HepG2 (cell line): ENCODE data around the gene GIPC3. TPM values are rescaled to one million over a fixed set of nuclear protein-coding genes. Genes with fewer than 3 reads are reported as not detected.

Experiments
- ATAC-seq: fragments of 200-7000 bp; cut with Tn5 transposase; 3 replicates; pipeline ENCODE4 v1.9.1; 2020; ENCODE audit warnings: mild to moderate bottlenecking, moderate library complexity
- BruUV-seq: library from RNA; stranded (reverse); fragments of 400-500 nt; replicated peaks from 2 replicates; lab custom pipeline; 2021; lab: Mats Ljungman, UMichigan
- CTCF ChIA-PET: fragments of 300-600 bp; formaldehyde crosslinking; extraction: SDS; loops from one replicate; lab custom pipeline; 2021; ENCODE audit warnings: low total read pairs, inconsistent platforms, low intra/inter-chr PET ratio; lab: Yijun Ruan, JAX
- POLR2A ChIA-PET: fragments of 350-600 bp; sonication (Branson Sonifier 250); formaldehyde crosslinking; loops from one replicate; lab custom pipeline; 2020; ENCODE audit warnings: antibody characterized with exemption, inconsistent platforms; lab: Yijun Ruan, JAX
- DNase-seq: peaks from one replicate; pipeline ENCODE4 v3.0.0-alpha.2; 2015; ENCODE audit warnings: low spot score
- FAIRE-seq: peaks from 3 replicates; lab custom pipeline; 2011; peaks lifted over from hg19 to GRCh38; lab: Jason Lieb, UNC
- H2AFZ ChIP-seq: one replicate; pipeline ENCODE4 v1.6.1; 2011; ENCODE audit warnings: low read length, inconsistent platforms
- H3K27ac ChIP-seq: fragments of 300-600 bp; 3 replicates; pipeline ENCODE4 v1.8.0; 2011; ENCODE audit warnings: mixed run types, mild to moderate bottlenecking, mixed read lengths, low read length, inconsistent platforms; ENCODE audit not compliant: insufficient read depth; ENCODE audit errors: extremely low read length
- H3K27me3 ChIP-seq, 2 experiments: fragments of 200-600 bp in 1 of 2; 2 replicates in 1 of 2; 3 replicates in 1 of 2; pipeline versions ENCODE4 v1.6.0 to v1.8.0; 2011; ENCODE audit warnings: low read length in 2 of 2, mild to moderate bottlenecking in 2 of 2, moderate library complexity in 2 of 2, inconsistent platforms in 1 of 2; ENCODE audit not compliant: insufficient read depth in 2 of 2, control insufficient read depth in 1 of 2
- H3K36me3 ChIP-seq, 2 experiments: fragments of 200-600 bp in 1 of 2; replicated peaks in 1 of 2; 2 replicates in 1 of 2; 3 replicates in 1 of 2; pipeline versions ENCODE4 v1.5.1 to v1.8.0; 2011; ENCODE audit warnings: low read length in 2 of 2, inconsistent platforms in 1 of 2; ENCODE audit not compliant: insufficient read depth in 2 of 2, control insufficient read depth in 1 of 2
- H3K4me1 ChIP-seq: 2 replicates; pipeline ENCODE4 v1.5.1; 2012; ENCODE audit warnings: low read length, inconsistent platforms; ENCODE audit not compliant: insufficient read depth
- H3K4me2 ChIP-seq: 2 replicates; pipeline ENCODE4 v1.6.0; 2011; ENCODE audit warnings: low read depth, low read length, inconsistent platforms
- H3K4me3 ChIP-seq, 3 experiments: fragments of 200-600 bp in 1 of 3; sonication (generic), shearing (Covaris generic) in 1 of 3; replicated peaks in 1 of 3; 2 replicates each; pipeline ENCODE4 v1.5.1; 2011 to 2016; ENCODE audit warnings: low read length in 3 of 3, inconsistent platforms in 2 of 3, low read depth in 2 of 3, mild to moderate bottlenecking in 2 of 3, control low read depth in 1 of 3, mixed read lengths in 1 of 3; ENCODE audit not compliant: insufficient read depth in 1 of 3
- H3K79me2 ChIP-seq: one replicate; pipeline ENCODE4 v1.6.1; 2011; ENCODE audit warnings: low read length, inconsistent platforms; ENCODE audit not compliant: insufficient read depth
- H3K9ac ChIP-seq: 2 replicates; pipeline ENCODE4 v1.6.0; 2011; ENCODE audit warnings: mild to moderate bottlenecking, low read depth, low read length, inconsistent platforms; ENCODE audit not compliant: insufficient read depth
- H3K9me3 ChIP-seq: 2 replicates; pipeline ENCODE4 v1.5.1; 2012; ENCODE audit warnings: mild to moderate bottlenecking, low read length
- H4K20me1 ChIP-seq: 2 replicates; pipeline ENCODE4 v1.6.0; 2011; ENCODE audit warnings: inconsistent platforms, mild to moderate bottlenecking, low read length, moderate library complexity; ENCODE audit not compliant: insufficient read depth
- FOXK2 ChIP-seq: fragments of 450-650 bp; IDR thresholded peaks from 2 replicates; pipeline ENCODE4 v1.6.1; 2016
- GZF1 ChIP-seq: sonication (generic); formaldehyde crosslinking; IDR thresholded peaks from 2 replicates; pipeline ENCODE4 v1.5.1; 2020; ENCODE audit warnings: mild to moderate bottlenecking, missing genetic modification reagents
- PLRG1 ChIP-seq: fragments of 450-650 bp; conservative IDR thresholded peaks from 2 replicates; pipeline ENCODE4 v1.6.1; 2016
- POGK ChIP-seq: sonication (generic); formaldehyde crosslinking; conservative IDR thresholded peaks from 2 replicates; pipeline ENCODE4 v1.8.0; 2022; ENCODE audit warnings: mild to moderate bottlenecking, moderate library complexity, missing genetic modification reagents
- RAD21 ChIP-seq: fragments of 450-650 bp; formaldehyde crosslinking; IDR thresholded peaks from 2 replicates; pipeline ENCODE4 v1.5.0; 2020; ENCODE audit warnings: mild to moderate bottlenecking
- SMAD1 ChIP-seq: sonication (generic); formaldehyde crosslinking; IDR thresholded peaks from 2 replicates; pipeline ENCODE4 v1.4.0; 2020; ENCODE audit warnings: missing genetic modification reagents, low read depth, mild to moderate bottlenecking, borderline replicate concordance
- ZNF12 ChIP-seq: sonication (generic); formaldehyde crosslinking; IDR thresholded peaks from 2 replicates; pipeline ENCODE4 v1.5.0; 2020; ENCODE audit warnings: missing genetic modification reagents
- ZNF282 ChIP-seq: fragments of 450-650 bp; IDR thresholded peaks from 2 replicates; pipeline ENCODE4 v1.6.1; 2018; ENCODE audit not compliant: partially characterized antibody
- ZNF646 ChIP-seq: sonication (generic); formaldehyde crosslinking; IDR thresholded peaks from 2 replicates; pipeline ENCODE4 v1.9.0; 2021; ENCODE audit warnings: mild to moderate bottlenecking, missing genetic modification reagents
- WGBS: methylation state at CpG from one replicate; pipeline ENCODE4 v1.1.6; 2017; ENCODE audit warnings: low lambda C conversion rate; 5-methylcytosine and 5-hydroxymethylcytosine counted together
- in situ Hi-C: cut with HindIII; loops from 2 replicates; pipeline ENCODE4 v1.10.0; 2017; ENCODE audit warnings: low pct_unique_long_range_greater_than_20kb; ENCODE audit not compliant: extremely low pct_ligation_motif_present
- intact Hi-C: fragments of 100-400 bp; cut with micrococcal nuclease; formaldehyde crosslinking; loops from one replicate; pipeline ENCODE4 v1.10.0; 2022; ENCODE audit not compliant: unreplicated experiment
- polyA plus RNA-seq, 8 experiments: library from polyadenylated mRNA; depleted of rRNA in 3 of 8; stranded (reverse) in 7 of 8; unstranded in 1 of 8; fragments of >200 nt; fragmentation: Illumina TruSeq in 4 of 8; extraction: Trizol in 4 of 8; gene quantifications; 2 replicates each; pipeline versions ENCODE4 v1.2.1 to v1.2.3, GENCODE V29; 2011 to 2016; ENCODE audit warnings: low read depth in 4 of 8, missing spikeins in 1 of 8, mixed read lengths in 1 of 8; ENCODE audit not compliant: insufficient read depth in 1 of 8
- total RNA-seq, 5 experiments: library from RNA; depleted of rRNA; stranded (reverse); fragments of >200 nt; fragmentation: Illumina TruSeq; extraction: Trizol; gene quantifications; 2 replicates each; pipeline ENCODE4 v1.2.3, GENCODE V29; 2016; ENCODE audit warnings: low read depth in 1 of 5

GIPC3 gene
- total and polyA plus RNA-seq, 2 of the 13 experiments (the other 11 are each of a cell fraction or from before 2014, with no cell fraction given): 0.05 TPM; not detected in 1

GRCh38 chr19:3605361-3605760, 20.1 kb downstream of the GIPC3 start:
- Histone ChIP-seq H2AFZ (no peak overlapping the region), H3K36me3 (no peaks in the 10 kb centered on the region), H3K27ac (no peak overlapping the region), H3K4me3 (peak overlapping the region in 1 of 3 experiments; percentile 68; a peak in 1 of 6 replicates), H3K27me3 (peaks cover 0 to 29% of the 10 kb centered on the region in 2 experiments; a peak in 2 of 5 replicates), H3K9me3 (no peaks in the 10 kb centered on the region), H3K4me1 (peaks cover 48% of the 10 kb centered on the region), H3K4me2 (peak overlapping the region; percentile 67), H3K9ac (no peak overlapping the region), H4K20me1 (no peaks in the 10 kb centered on the region), H3K79me2 (no peaks in the 10 kb centered on the region)
- TF ChIP-seq SMAD1 (CRISPR knock-in tag) (no peak), POGK (CRISPR knock-in tag) (no peak), RAD21 (CRISPR knock-in tag) (no peak), ZNF646 (CRISPR knock-in tag) (peak; percentile 33; the same call in 1 of the 2 replicates), ZNF282 (peak; percentile 14), FOXK2 (peak; percentile 6; the same call in 1 of the 2 replicates), GZF1 (CRISPR knock-in tag) (no peak), ZNF12 (CRISPR knock-in tag) (no peak), PLRG1 (0 out of 2 replicates have a peak, but pooled peaks have one; percentile 26)
- BruUV-seq: no TSS peak
- ChIA-PET CTCF (no interaction called here), POLR2A (no interaction called here)
- WGBS: 10% methylated on average over 3 of the region's 3 CpGs
- ATAC-seq: no peak
- intact Hi-C loops (no loop called here), in situ Hi-C loops (no loop called here)
- no peak for FAIRE-seq
- DNase-seq: no peak
